Left lung (tissue), 10 donors: Measurements from ENCODE around the gene ESYT2. TPM values are rescaled to one million over a fixed set of nuclear protein-coding genes. Genes with fewer than 3 reads are reported as not detected.

ENCODE experiments used
- ATAC-seq: fragments of 200-7000 bp; cut with Tn5 transposase; one replicate; pipeline ENCODE4 v1.9.1; 2020; ENCODE audit warnings: moderate library complexity
- DNase-seq, 4 donors: peaks; one replicate each; pipeline ENCODE4 v3.0.0-alpha.2; 2013 to 2020
- H3K27ac ChIP-seq, 2 donors: fragments of 200-600 bp; sonication (generic) in 1 of 2; one replicate each; pipeline versions ENCODE4 v1.5.0 to v1.8.0; 2020 to 2021
- H3K27me3 ChIP-seq, 2 donors: fragments of 200-600 bp; sonication (generic) in 1 of 2; one replicate each; pipeline versions ENCODE4 v1.5.0 to v1.8.0; 2020 to 2021
- H3K36me3 ChIP-seq, 2 donors: fragments of 200-600 bp; sonication (generic) in 1 of 2; one replicate each; pipeline versions ENCODE4 v1.5.0 to v1.8.0; 2020 to 2021
- H3K4me1 ChIP-seq, 2 donors: fragments of 200-600 bp; one replicate each; pipeline ENCODE4 v1.8.0; 2021
- H3K4me3 ChIP-seq, 2 donors: fragments of 200-600 bp; sonication (generic) in 1 of 2; one replicate each; pipeline versions ENCODE4 v1.5.0 to v1.8.0; 2020 to 2021; ENCODE audit warnings: mild to moderate bottlenecking in 1 of 2
- H3K9me3 ChIP-seq, 2 donors: fragments of 200-600 bp; sonication (generic) in 1 of 2; one replicate each; pipeline versions ENCODE4 v1.5.0 to v1.8.0; 2020 to 2021
- intact Hi-C, 2 donors: fragments of 100-400 bp; cut with DNase I; formaldehyde crosslinking; loops; one replicate each; pipeline versions ENCODE4 v1.11.2 to v1.14.2; 2022
- polyA plus RNA-seq, 6 donors: library from polyadenylated mRNA; unstranded; fragments of 120-200 nt; gene quantifications; one replicate each; pipeline ENCODE4 v1.2.1, GENCODE V29; 2013; ENCODE audit not compliant: insufficient read length in 6 of 6
- total RNA-seq, 2 donors: library from RNA; stranded (reverse); fragmentation: NEBNext Ultra II Directional; extraction: Animal tissue kit (Norgen Biotek cat#: 25700); gene quantifications; one replicate each; pipeline ENCODE4 v1.2.1, GENCODE V29; 2021
- TF ChIP-seq, protein P1 (sequence below), 2 donors: fragments of 200-600 bp; sonication (generic) in 1 of 2; IDR thresholded peaks; one replicate each; pipeline versions ENCODE4 v1.5.0 to v1.8.0; 2021; ENCODE audit warnings: antibody characterized with exemption in 2 of 2
- donor health status: DM: no; HTN: yes; CAD: no.
- donor health status: DM: no; HTN: no; CAD: no.

ESYT2 gene
- total and polyA plus RNA-seq, 8 donors, result 38.3 to 75.7 (median 43.3) TPM

DNA sequence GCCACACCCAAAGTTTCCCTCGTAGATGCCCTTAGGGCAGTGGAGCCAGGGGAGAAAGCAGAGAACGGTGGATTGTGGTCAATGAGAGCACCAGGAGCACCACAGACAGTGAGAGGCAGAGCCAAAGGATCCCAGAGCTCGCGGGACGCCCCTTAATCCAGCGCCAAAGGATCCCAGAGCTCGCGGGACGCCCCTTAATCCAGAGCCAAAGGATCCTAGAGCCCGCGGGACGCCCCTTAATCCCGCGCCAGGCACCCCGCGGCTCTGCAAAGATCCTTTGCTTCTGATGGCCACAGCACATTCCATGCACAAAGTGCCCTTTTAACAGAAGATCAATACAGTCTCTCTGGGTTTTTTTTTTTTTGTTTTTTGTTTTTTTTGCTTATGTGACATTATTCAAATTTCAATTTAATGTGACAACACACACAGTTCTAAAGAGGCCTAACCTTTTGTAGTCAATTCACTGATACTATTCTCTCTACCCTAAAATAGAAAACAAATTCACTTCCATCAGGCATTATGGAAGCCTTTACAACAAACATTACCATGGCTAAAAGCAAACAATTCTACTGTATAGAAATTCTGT is 71.8 kb downstream of the ESYT2 start:
- intact Hi-C loops, result no loop called here

GRCh38 chr7:158754746-158755444 is 74.4 kb downstream of the ESYT2 start:
- ATAC-seq (no peak), DNase-seq (no peak)
- Histone ChIP-seq H3K36me3 (peaks cover 0 to 87% of the 10 kb centered on the region in 2 donors), H3K9me3 (no peaks in the 10 kb centered on the region), H3K27me3 (no peaks in the 10 kb centered on the region), H3K4me1 (no peaks in the 10 kb centered on the region), H3K27ac (no peak overlapping the region), H3K4me3 (no peak overlapping the region)
- intact Hi-C loops, result no loop called here
- TF ChIP-seq, protein P1, sequence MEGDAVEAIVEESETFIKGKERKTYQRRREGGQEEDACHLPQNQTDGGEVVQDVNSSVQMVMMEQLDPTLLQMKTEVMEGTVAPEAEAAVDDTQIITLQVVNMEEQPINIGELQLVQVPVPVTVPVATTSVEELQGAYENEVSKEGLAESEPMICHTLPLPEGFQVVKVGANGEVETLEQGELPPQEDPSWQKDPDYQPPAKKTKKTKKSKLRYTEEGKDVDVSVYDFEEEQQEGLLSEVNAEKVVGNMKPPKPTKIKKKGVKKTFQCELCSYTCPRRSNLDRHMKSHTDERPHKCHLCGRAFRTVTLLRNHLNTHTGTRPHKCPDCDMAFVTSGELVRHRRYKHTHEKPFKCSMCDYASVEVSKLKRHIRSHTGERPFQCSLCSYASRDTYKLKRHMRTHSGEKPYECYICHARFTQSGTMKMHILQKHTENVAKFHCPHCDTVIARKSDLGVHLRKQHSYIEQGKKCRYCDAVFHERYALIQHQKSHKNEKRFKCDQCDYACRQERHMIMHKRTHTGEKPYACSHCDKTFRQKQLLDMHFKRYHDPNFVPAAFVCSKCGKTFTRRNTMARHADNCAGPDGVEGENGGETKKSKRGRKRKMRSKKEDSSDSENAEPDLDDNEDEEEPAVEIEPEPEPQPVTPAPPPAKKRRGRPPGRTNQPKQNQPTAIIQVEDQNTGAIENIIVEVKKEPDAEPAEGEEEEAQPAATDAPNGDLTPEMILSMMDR (IDR thresholded peaks at IDR 0.05), result no peak

More for the DNA sequence above, 71.8 kb downstream of the ESYT2 start:
- Histone ChIP-seq H3K4me3 (no peak overlapping the region), H3K27ac (no peak overlapping the region), H3K27me3 (no peaks in the 10 kb centered on the region), H3K9me3 (no peaks in the 10 kb centered on the region), H3K4me1 (no peaks in the 10 kb centered on the region), H3K36me3 (peaks cover 0 to 92% of the 10 kb centered on the region in 2 donors)
- DNase-seq (no peak), ATAC-seq (no peak)
- TF ChIP-seq, protein P1 (IDR thresholded peaks at IDR 0.05), result no peak

GRCh38 chr7:158753900-158754299 is 75.4 kb downstream of the ESYT2 start:
- H3K9me3 ChIP-seq, result no peaks in the 10 kb centered on the region
- H3K27ac ChIP-seq, result no peak overlapping the region
- TF ChIP-seq, protein P1 (IDR thresholded peaks at IDR 0.05), result no peak
- DNase-seq (no peak), ATAC-seq (no peak)
- H3K4me3 ChIP-seq, result no peak overlapping the region
- intact Hi-C loops, result no loop called here
- peaks cover 0 to 87% of the 10 kb centered on the region in 2 donors for H3K36me3 ChIP-seq
- no peaks in the 10 kb centered on the region for H3K4me1 ChIP-seq
- H3K27me3 ChIP-seq, result no peaks in the 10 kb centered on the region

- ATAC-seq (no peak), DNase-seq (no peak)
- TF ChIP-seq, protein P1 (IDR thresholded peaks at IDR 0.05), result no peak
- intact Hi-C loops, result no loop called here
- Histone ChIP-seq H3K4me3 (no peak overlapping the region), H3K4me1 (no peaks in the 10 kb centered on the region), H3K27me3 (no peaks in the 10 kb centered on the region), H3K36me3 (peaks cover 0 to 87% of the 10 kb centered on the region in 2 donors), H3K27ac (no peak overlapping the region), H3K9me3 (no peaks in the 10 kb centered on the region)
Measured at GRCh38 chr7:158751751-158752150, 77.6 kb downstream of the ESYT2 start.

DNA sequence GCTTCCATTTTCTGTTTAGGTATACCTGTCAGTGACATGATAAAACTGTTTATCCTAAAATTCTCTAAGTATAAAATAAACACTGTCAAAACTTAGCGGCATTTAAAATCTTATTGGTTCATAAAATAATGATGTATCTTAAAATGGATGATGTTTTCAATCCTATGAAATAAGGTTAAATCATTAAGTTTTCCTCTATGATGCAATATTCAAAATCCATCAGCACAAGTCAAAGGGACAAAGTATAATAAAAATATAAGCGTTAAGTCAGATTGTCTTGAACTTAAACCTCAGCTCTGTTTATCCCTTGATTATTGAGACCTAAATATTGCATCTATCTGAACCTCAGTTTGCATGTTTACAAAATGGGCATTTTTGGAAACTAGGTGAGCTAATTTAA is 78.1 kb downstream of the ESYT2 start:
- TF ChIP-seq, protein P1 (IDR thresholded peaks at IDR 0.05), result no peak
- H3K4me1 ChIP-seq, result no peaks in the 10 kb centered on the region
- H3K27me3 ChIP-seq, result no peaks in the 10 kb centered on the region
- no peaks in the 10 kb centered on the region for H3K9me3 ChIP-seq
- no peak overlapping the region for H3K27ac ChIP-seq
- DNase-seq (no peak), ATAC-seq (no peak)
- peaks cover 0 to 87% of the 10 kb centered on the region in 2 donors for H3K36me3 ChIP-seq
- intact Hi-C loops, result no loop called here
- H3K4me3 ChIP-seq, result no peak overlapping the region
